ENCODE measurements around the gene SENP7. TPM values are rescaled to one million over a fixed set of nuclear protein-coding genes. Genes with fewer than 3 reads are reported as not detected.

Gene SENP7
- total RNA-seq, 4 donors from 2014 or later = 13.5 to 44.6 (median 20.2) TPM

DNA sequence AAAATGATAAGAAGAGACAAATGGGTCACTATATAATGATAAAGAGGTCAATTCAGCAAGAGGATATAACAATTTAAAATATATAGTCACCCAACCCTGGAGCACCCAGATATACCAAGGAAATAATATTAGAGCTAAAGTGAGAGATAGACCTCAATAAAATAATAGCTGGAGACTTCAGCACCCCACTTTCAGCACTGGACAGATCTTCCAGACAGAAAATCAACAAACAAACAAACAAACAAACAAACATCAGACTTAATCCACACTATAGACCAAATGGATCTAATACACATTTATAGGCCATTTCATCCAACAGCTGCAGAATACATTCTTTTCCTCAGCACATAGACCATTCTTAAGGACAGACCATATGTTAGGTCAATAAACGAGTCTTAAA lies 79.4 kb downstream of the SENP7 start:
- H3K27ac ChIP-seq = no peak overlapping the region
- no peaks in the 10 kb centered on the region for H3K36me3 ChIP-seq
- TF ChIP-seq, protein P1, sequence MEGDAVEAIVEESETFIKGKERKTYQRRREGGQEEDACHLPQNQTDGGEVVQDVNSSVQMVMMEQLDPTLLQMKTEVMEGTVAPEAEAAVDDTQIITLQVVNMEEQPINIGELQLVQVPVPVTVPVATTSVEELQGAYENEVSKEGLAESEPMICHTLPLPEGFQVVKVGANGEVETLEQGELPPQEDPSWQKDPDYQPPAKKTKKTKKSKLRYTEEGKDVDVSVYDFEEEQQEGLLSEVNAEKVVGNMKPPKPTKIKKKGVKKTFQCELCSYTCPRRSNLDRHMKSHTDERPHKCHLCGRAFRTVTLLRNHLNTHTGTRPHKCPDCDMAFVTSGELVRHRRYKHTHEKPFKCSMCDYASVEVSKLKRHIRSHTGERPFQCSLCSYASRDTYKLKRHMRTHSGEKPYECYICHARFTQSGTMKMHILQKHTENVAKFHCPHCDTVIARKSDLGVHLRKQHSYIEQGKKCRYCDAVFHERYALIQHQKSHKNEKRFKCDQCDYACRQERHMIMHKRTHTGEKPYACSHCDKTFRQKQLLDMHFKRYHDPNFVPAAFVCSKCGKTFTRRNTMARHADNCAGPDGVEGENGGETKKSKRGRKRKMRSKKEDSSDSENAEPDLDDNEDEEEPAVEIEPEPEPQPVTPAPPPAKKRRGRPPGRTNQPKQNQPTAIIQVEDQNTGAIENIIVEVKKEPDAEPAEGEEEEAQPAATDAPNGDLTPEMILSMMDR (IDR thresholded peaks at IDR 0.05) = no peak
- TF ChIP-seq POLR2A (IDR thresholded peaks at IDR 0.05) = no peak
- H3K27me3 ChIP-seq = no peaks in the 10 kb centered on the region
- no peaks in the 10 kb centered on the region for H3K9me3 ChIP-seq
- no peaks in the 10 kb centered on the region for H3K4me1 ChIP-seq
- H3K4me3 ChIP-seq = no peak overlapping the region
- DNase-seq = no peak

GRCh38 chr3:101423984-101424888 lies 88.8 kb downstream of the SENP7 start:
- no peak overlapping the region for H3K27ac ChIP-seq
- no peaks in the 10 kb centered on the region for H3K36me3 ChIP-seq
- no peaks in the 10 kb centered on the region for H3K27me3 ChIP-seq
- no peak for TF ChIP-seq POLR2A (IDR thresholded peaks at IDR 0.05)
- TF ChIP-seq, protein P1 (IDR thresholded peaks at IDR 0.05) = no peak
- H3K9me3 ChIP-seq = no peaks in the 10 kb centered on the region
- H3K4me1 ChIP-seq = no peaks in the 10 kb centered on the region
- no peak for DNase-seq
- H3K4me3 ChIP-seq = no peak overlapping the region

GRCh38 chr3:101418851-101419250 lies 94.2 kb downstream of the SENP7 start:
- H3K9me3 ChIP-seq = no peaks in the 10 kb centered on the region
- no peaks in the 10 kb centered on the region for H3K4me1 ChIP-seq
- no peak for TF ChIP-seq POLR2A (IDR thresholded peaks at IDR 0.05)
- no peak overlapping the region for H3K4me3 ChIP-seq
- no peak for DNase-seq
- no peaks in the 10 kb centered on the region for H3K36me3 ChIP-seq
- no peak overlapping the region for H3K27ac ChIP-seq
- no peaks in the 10 kb centered on the region for H3K27me3 ChIP-seq

DNA sequence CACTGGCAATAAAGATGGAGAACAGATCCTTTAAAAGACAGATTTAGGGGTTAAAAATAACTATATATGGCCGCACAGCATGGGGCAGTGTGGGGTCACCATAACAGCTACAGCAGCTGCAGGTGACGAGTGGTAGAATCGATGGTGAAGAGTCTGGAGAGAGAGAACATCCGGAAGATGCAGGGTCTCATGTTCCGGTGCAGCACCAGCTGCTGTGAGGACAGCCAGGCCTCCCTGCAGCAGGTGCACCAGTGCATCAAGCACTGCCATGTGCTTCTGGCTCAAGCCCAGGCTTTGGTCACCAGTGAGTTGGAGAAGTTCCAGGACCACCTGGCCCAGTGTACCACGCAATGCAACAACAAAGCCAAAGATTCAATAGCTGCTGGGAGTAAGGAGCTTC lies 98.9 kb downstream of the SENP7 start:
- no peaks in the 10 kb centered on the region for H3K9me3 ChIP-seq
- no peaks in the 10 kb centered on the region for H3K27me3 ChIP-seq
- no peaks in the 10 kb centered on the region for H3K4me1 ChIP-seq
- TF ChIP-seq POLR2A (IDR thresholded peaks at IDR 0.05) = no peak
- TF ChIP-seq, protein P1 (IDR thresholded peaks at IDR 0.05) = no peak
- H3K27ac ChIP-seq = no peak overlapping the region
- no peak overlapping the region for H3K4me3 ChIP-seq
- DNase-seq = no peak
- H3K36me3 ChIP-seq = no peaks in the 10 kb centered on the region

DNA sequence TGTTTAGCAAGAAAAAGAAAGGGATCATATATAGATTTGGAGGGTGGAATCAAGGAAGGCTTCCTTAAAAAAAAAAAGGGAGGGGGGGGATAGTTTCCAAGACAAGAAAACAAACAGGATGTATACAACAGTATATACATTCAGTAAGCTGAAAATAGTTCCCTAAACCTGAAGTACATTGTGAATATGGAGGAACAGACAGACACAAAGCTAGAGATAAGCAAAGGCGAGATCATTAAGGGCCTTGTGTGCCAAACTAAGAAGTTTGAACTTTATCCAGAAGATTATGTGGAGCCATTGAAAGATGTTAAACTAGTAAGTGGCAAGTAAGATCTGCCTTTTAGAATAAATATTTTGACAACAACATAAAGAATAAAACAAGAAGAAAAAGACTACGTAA lies 99.4 kb downstream of the SENP7 start:
- Histone ChIP-seq H3K4me3 (no peak overlapping the region), H3K9me3 (no peaks in the 10 kb centered on the region), H3K27ac (no peak overlapping the region), H3K4me1 (no peaks in the 10 kb centered on the region), H3K27me3 (no peaks in the 10 kb centered on the region), H3K36me3 (no peaks in the 10 kb centered on the region)
- TF ChIP-seq, protein P1 (IDR thresholded peaks at IDR 0.05) = no peak
- TF ChIP-seq POLR2A (IDR thresholded peaks at IDR 0.05) = no peak
- DNase-seq = no peak

- Histone ChIP-seq H3K4me1 (no peaks in the 10 kb centered on the region), H3K4me3 (no peak overlapping the region), H3K27ac (no peak overlapping the region), H3K9me3 (peaks cover 0 to 5% (median 0%) of the 10 kb centered on the region in 4 donors), H3K27me3 (no peaks in the 10 kb centered on the region), H3K36me3 (no peaks in the 10 kb centered on the region)
- DNase-seq = no peak
- no peak for TF ChIP-seq POLR2A (IDR thresholded peaks at IDR 0.05)
- TF ChIP-seq, protein P1 (IDR thresholded peaks at IDR 0.05) = no peak
These were observed 121.5 kb downstream of the SENP7 start for GRCh38 chr3:101391413-101391950.

Measured in Peyer's patch (tissue), 4 donors.